Mononuclear cell (primary cell): ENCODE results near the gene C11orf16. TPM values are rescaled to one million over a fixed set of nuclear protein-coding genes. Genes with fewer than 3 reads are reported as not detected.
"Not testable (repeated sequence)": the region's sequence is repeated elsewhere in the genome, so short reads cannot be mapped to it uniquely, and the experiment has no call there.

Experiments
- H3K27me3 ChIP-seq: 2 replicates; pipeline ENCODE4 v1.6.0; 2011; ENCODE audit warnings: low read length, control low read depth; ENCODE audit not compliant: insufficient read depth
- H3K4me1 ChIP-seq: 2 replicates; pipeline ENCODE4 v1.5.1; 2011; ENCODE audit warnings: mild to moderate bottlenecking, low read length, control low read depth; ENCODE audit not compliant: insufficient read depth
- H3K4me3 ChIP-seq: 2 replicates; pipeline ENCODE4 v1.5.1; 2011; ENCODE audit warnings: mild to moderate bottlenecking, low read length, moderate library complexity
- H3K9me3 ChIP-seq: 2 replicates; pipeline ENCODE4 v1.5.1; 2011; ENCODE audit warnings: low read depth, mild to moderate bottlenecking, control low read depth, low read length
- total RNA-seq: library from RNA; depleted of rRNA; stranded (reverse); fragments of >200 nt; gene quantifications from one replicate; pipeline ENCODE4 v1.2.3, GENCODE V29; 2012

C11orf16 gene
- total RNA-seq, 1 donor: not detected

- Histone ChIP-seq H3K9me3 (no peaks in the 10 kb centered on the region), H3K27me3 (no peaks in the 10 kb centered on the region), H3K4me1 (no peaks in the 10 kb centered on the region), H3K4me3 (no peak overlapping the region)
Measured at GRCh38 chr11:8947230-8947943, 14.6 kb upstream of the C11orf16 start.

DNA sequence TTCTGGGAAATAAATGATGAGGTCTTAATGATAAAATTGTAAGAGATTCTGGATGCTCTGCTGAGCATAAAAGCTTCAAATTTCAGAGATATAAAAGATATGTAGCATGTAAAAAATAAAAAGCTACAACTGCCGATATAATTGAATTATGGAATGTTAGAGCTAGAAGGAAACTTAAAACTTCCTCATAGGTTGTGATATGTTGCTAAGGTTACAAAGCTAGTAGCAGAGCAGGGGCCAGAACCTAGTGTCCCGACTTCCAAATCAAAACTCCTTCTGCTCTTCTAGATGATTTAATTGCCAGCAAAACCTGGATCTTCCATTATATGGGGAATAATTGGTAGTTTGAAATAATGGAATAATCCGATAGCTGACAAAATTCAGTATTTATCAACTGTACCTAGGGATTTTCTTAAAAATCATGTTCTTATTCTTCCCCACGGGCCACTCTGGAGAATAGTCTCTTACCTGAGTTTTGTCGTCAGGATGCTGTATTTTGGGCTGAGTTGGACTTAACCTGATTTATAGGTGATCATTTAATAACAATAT is 9.8 kb upstream of the C11orf16 start, which contains the start of gene ASCL3:
Gene ASCL3 (minus strand): TSS at position 499 of the 549 bp plus-strand sequence. CDS start 4,855 bp downstream, outside the sequence.
- Histone ChIP-seq H3K4me3 (no peak within 1 kb of the TSS), H3K9me3 (no peaks in the 10 kb centered on the region), H3K4me1 (no peaks in the 10 kb centered on the region), H3K27me3 (no peaks in the 10 kb centered on the region)

- Histone ChIP-seq H3K4me3 (no peak overlapping the region), H3K9me3 (no peaks in the 10 kb centered on the region), H3K27me3 (no peaks in the 10 kb centered on the region)
Measured at GRCh38 chr11:8941341-8942103, 8.8 kb upstream of the C11orf16 start.

GRCh38 chr11:8937659-8938058 is 4.9 kb upstream of the C11orf16 start:
- H3K4me3 ChIP-seq: no peak overlapping the region
- no peaks in the 10 kb centered on the region for H3K9me3 ChIP-seq
- H3K4me1 ChIP-seq: no peaks in the 10 kb centered on the region
- H3K27me3 ChIP-seq: no peaks in the 10 kb centered on the region

More at GRCh38 chr11:8941341-8942103, 8.8 kb upstream of the C11orf16 start:
- H3K4me1 ChIP-seq: no peaks in the 10 kb centered on the region

DNA sequence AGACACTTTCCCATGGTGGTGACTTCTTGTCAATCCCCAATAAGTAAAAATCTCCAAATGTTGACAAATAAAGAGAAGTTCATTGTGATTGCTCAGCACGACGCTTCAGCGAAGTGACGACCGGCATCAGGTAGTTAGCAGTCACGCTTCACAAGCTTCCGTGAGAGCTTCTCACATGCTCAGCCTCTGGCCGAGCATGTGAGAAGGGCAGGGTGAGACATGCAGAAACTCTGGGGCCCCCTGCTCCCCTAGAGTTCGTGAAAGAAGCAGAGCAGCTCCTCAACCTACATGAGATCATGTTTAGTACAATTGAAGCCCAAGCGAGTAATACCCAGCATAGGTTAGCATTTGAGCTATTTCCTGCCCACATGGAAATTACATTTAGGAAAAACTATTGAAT is 4.4 kb upstream of the C11orf16 start:
- Histone ChIP-seq H3K27me3 (no peaks in the 10 kb centered on the region), H3K4me1 (no peaks in the 10 kb centered on the region), H3K9me3 (no peaks in the 10 kb centered on the region), H3K4me3 (no peak overlapping the region)

DNA sequence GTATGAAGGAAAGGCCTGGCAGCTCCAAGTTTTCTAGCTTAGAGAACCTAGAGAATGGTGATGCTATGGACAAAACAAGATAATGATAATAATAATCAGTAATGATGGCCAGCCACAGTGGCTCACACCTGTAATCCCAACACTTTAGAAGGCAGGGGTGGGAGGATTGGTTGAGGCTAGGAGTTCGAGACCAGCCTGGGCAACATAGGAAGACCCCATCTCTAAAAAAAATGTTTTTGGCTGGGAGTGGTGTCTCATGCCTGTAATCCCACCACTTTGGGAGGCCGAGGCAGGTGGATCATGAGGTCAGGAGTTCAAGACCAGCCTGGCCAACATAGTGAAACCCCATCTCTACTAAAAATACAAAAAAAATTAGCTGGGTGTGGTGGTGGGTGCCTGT is 3.0 kb upstream of the C11orf16 start:
- not testable (repeated sequence) for H3K27me3 ChIP-seq, H3K4me1 ChIP-seq, H3K9me3 ChIP-seq, H3K4me3 ChIP-seq

DNA sequence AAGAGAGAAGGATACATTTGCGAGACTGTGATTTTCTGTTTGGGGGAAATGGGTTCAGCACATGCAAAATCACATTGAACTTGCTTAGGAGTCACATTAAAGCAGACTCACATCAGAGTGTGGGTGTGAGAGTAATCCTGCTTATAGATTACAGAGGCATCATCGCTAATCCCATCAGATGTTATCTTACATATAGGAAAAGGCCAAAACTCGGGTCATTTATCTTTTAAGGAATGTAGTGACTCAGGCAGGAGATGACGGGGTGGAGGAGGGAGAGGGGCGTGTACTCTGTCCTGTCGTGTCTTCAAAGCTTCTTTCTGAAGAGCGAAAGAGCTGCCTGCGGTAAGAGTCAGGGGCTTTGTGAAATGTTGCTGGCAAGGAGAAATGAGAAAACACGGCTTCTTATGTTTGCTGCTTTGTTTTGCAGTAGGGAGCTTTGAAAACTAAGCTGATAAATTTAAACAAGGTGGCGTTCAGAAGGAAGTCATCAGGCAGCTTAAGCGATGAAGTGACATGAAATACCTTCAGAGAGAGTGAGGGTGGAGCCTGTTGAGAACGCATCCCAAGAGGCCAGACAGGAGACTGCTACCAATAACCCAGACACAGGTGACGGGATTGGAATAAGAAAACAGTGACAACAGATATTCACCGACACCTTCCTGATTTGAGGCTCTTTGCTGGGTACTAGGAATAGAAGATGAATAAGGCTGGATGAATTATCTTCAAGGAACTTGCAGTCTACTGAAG is 2.2 kb upstream of the C11orf16 start:
- H3K4me3 ChIP-seq: no peak overlapping the region
- no peaks in the 10 kb centered on the region for H3K27me3 ChIP-seq
- no peaks in the 10 kb centered on the region for H3K9me3 ChIP-seq
- H3K4me1 ChIP-seq: no peaks in the 10 kb centered on the region

- Histone ChIP-seq H3K4me1 (no peaks in the 10 kb centered on the region), H3K9me3 (no peaks in the 10 kb centered on the region), H3K27me3 (no peaks in the 10 kb centered on the region), H3K4me3 (no peak overlapping the region)
Measured at GRCh38 chr11:8933931-8934330, 1.2 kb upstream of the C11orf16 start.

DNA sequence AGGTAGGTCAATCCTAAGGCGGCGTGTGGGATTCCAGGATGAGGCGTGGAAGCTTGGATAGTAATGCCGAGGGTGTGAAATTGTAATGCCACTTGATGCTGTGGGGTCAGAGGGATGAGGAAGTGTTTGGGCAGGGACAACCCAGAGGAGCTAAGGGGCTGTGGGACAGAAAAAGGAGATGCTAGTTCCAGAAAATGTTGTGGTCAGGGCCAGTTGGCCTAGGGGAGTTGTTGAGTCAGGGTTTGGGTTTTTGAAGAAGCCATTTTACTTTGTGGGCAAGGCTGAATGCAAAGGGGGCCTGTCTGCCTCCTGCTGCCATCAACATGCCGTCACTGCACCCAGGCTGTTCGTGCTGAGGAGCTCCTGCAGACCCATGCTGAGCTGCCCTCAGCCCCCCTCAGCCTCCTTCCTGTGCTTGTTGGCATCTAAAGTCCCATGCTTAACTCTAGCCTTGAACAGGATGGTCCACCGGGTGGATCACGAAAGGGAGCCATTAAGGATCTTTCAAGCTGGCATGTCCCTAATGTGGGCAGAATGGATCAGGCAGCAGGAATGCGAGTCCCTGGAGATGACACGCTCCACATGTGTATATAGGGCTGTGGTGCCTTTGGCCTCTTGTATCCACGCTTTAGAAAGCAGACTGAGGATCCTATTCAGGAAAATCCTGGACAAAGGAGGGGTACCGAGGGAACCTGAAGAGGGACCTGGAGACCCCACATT is 2.1 kb downstream of the C11orf16 start:
- Histone ChIP-seq H3K4me1 (no peaks in the 10 kb centered on the region), H3K4me3 (no peak overlapping the region), H3K27me3 (no peaks in the 10 kb centered on the region), H3K9me3 (no peaks in the 10 kb centered on the region)

GRCh38 chr11:8928981-8929615 is 3.6 kb downstream of the C11orf16 start:
- Histone ChIP-seq H3K27me3 (no peaks in the 10 kb centered on the region), H3K4me3 (no peak overlapping the region), H3K9me3 (no peaks in the 10 kb centered on the region), H3K4me1 (no peaks in the 10 kb centered on the region)

- Histone ChIP-seq H3K9me3 (no peaks in the 10 kb centered on the region), H3K27me3 (no peaks in the 10 kb centered on the region), H3K4me1 (no peaks in the 10 kb centered on the region), H3K4me3 (no peak overlapping the region)
Measured at GRCh38 chr11:8928205-8928604, 4.5 kb downstream of the C11orf16 start.

DNA sequence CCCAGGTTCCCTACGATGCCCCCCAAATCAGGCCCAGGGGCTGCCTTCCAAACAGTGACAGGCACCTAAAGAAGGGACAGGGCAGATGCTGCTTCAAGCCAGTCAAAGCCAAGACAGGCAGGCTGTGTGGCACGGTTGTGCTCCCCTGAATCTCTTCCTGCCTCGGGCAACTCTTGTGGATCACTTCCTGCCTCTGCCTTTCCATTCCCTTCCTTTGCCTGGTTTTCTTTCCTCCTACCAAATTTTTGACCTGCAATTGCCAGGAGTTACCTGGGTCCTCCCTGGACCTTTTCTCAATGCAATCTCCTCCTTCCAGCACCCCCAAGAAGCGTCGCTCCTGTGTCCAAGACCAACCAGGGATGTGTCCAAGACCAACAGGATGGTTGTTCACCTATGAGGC is 5.5 kb downstream of the C11orf16 start:
- no peak overlapping the region for H3K4me3 ChIP-seq

DNA sequence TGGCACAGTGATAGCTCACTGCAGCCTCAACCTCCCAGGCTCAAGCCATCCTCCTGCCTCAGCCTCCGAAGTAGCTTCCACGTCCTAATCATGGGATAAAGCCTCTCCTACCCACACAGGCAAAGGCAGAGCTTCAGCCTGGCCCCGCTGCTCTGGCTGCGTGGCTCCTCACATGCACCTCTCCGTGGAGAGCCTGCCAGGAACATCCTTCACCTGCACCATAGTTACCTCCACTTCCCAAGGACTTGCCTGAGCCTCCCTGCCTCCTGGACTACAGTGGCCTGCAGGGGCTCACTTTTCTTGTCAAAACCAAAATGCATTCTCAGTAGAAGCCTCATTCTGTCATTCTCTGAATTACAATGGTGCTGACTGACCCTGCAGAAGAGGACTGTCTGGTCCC is 6.5 kb downstream of the C11orf16 start:
- Histone ChIP-seq H3K4me1 (no peaks in the 10 kb centered on the region), H3K27me3 (no peaks in the 10 kb centered on the region), H3K4me3 (no peak overlapping the region), H3K9me3 (no peaks in the 10 kb centered on the region)

More for the DNA sequence above, 5.5 kb downstream of the C11orf16 start:
- Histone ChIP-seq H3K27me3 (no peaks in the 10 kb centered on the region), H3K9me3 (no peaks in the 10 kb centered on the region), H3K4me1 (no peaks in the 10 kb centered on the region)

DNA sequence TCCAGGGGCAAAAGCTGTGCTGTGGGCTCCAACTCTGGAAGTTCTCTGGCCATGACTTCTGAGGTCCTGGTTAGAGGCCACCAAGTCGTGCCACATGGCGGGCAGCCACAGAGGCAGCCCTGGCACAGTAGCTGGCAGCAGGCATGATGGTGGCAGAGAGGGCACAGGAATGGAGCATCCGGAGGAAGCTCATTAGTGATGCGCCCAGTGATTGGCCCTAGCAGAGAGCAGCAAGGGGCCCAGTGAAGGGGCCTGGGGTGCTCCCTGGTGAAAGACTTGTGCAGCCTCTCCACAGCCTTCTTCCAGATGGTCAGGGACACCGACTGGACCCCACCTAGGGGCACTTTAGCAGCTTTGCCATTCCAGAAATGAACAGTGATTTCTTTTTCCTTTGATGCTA is 7.0 kb downstream of the C11orf16 start:
- H3K27me3 ChIP-seq: no peaks in the 10 kb centered on the region
- no peak overlapping the region for H3K4me3 ChIP-seq
- no peaks in the 10 kb centered on the region for H3K4me1 ChIP-seq
- H3K9me3 ChIP-seq: no peaks in the 10 kb centered on the region
